Right lobe of liver (tissue), 4 donors: ENCODE results near the gene MACROD2.

Source experiments
- CTCF ChIP-seq, 4 donors: fragments of 200-600 bp in 3 of 4; fragments of 450-650 bp in 1 of 4; IDR thresholded peaks; one replicate each; pipeline versions ENCODE4 v1.5.1 to v1.8.0; 2016 to 2022; ENCODE audit warnings: antibody characterized with exemption in 4 of 4, mild to moderate bottlenecking in 2 of 4
- POLR2A ChIP-seq: fragments of 450-650 bp; IDR thresholded peaks from one replicate; pipeline ENCODE4 v1.6.1; 2017; ENCODE audit warnings: antibody characterized with exemption, mild to moderate bottlenecking
- donor health status: DM: no; HTN: no; CAD: no.
- donor health status: DM: no; HTN: no; CAD: no.
- donor health status: DM: no; HTN: yes; CAD: no.

- TF ChIP-seq CTCF (IDR thresholded peaks at IDR 0.05) (no peak), POLR2A (no peak)
Observed at GRCh38 chr20:15267935-15268334, 1272.6 kb downstream of the MACROD2 start.
